NCI-H510A treated with DMSO at 0.1 percent for 48 hours (cell line): ENCODE results near the gene MIEN1.
"Not testable (repeated sequence)": the region's sequence is repeated elsewhere in the genome, so short reads cannot be mapped to it uniquely, and the experiment has no call there.

Source experiments
- DNase-seq: peaks from one replicate; lab custom pipeline; 2025; lab: John Stamatoyannopoulos, UW

The MIEN1 gene

GRCh38 chr17:39730095-39730921, at the start of gene MIEN1:
Gene MIEN1 (minus strand): TSS chr17:39730532. CDS start chr17:39730495, 37 bp downstream.
- DNase-seq = peak; percentile 77

GRCh38 chr17:39777534-39778365, 47.4 kb upstream of the MIEN1 start:
- no peak for DNase-seq

DNA sequence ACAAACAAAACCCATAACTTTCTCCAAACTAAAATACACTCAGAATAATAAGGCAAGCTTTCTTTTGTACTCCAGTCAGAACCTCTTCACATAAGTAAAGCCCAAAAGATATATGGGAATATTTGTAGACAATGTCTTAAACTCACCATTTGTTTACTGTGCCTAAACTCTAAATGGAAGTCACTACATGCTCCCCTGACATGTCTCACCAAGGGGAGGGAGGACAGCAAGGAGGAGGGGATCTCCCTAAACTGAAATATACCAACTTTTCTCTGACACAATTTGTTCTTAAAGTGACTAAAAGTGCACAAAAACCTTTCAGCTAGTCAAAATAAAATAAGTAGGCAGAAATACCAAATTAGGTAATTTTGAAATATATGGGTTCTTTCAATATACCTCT, 45.9 kb upstream of the MIEN1 start:
- no peak for DNase-seq

DNA sequence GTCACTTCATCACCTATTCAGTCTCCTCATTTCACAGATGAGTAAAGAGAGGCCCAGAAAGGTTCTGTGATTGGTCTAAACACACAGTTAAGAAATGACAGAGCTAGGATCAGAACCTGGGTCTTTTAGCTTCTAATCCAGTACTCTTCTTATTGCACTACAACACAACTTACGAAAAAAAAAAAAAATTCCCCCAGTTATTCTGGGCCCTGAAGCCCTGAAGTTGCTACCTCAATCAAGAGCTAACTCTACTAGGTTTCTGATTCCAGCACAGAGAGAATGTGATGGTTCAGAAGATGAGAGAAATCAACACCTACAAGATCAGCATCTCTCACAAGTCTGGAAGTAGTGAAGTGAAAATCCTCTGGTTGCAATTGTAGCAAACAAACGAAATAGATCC, 44.7 kb upstream of the MIEN1 start:
- DNase-seq = no peak

GRCh38 chr17:39774047-39774446, 43.7 kb upstream of the MIEN1 start:
- no peak for DNase-seq

- DNase-seq = no peak
Observed at GRCh38 chr17:39772987-39773934, 42.9 kb upstream of the MIEN1 start.

GRCh38 chr17:39772415-39772814, 42.1 kb upstream of the MIEN1 start:
- no peak for DNase-seq

GRCh38 chr17:39769974-39770587, 39.7 kb upstream of the MIEN1 start:
- DNase-seq = peak; percentile 67

GRCh38 chr17:39767147-39767546, 36.8 kb upstream of the MIEN1 start:
- no peak for DNase-seq

DNA sequence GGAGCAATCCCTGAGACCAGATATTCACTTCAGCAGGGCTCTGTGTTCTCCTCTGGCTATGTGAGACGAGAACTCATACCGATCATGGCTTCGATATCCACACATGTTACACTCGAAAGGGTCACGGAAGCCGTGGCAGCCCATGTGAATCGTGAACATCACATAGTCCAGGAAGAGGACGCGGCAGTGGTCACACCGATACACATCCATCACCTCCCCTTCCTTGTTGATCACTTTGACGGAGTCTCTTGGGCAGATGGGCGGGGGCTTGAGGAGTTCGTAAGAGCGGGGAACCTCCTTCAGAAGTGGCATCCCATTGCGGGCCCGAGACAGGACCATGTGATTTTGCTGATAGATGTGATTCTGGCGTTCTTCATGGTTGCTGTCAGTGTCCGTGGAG, 35.4 kb upstream of the MIEN1 start:
- no peak for DNase-seq

DNA sequence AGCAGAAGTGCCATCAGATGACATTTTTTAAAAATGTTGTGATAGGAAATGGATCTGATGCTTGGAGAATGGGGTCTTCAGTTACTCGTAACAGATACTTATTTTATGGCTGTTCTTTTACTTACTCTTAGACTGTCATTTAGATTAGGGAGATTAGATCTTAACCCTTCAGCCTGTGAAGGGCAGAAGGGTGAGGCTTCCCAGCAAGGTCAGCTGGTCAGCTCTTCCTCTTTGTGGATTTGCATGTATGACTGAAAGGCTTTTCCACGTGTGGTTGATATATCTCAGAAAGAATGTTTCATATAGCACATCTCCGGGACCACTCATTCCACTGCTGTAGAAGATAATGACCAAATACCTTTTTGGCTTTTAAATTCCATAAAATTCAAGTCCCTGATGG, 34.8 kb upstream of the MIEN1 start:
- no peak for DNase-seq

GRCh38 chr17:39764171-39764570, 33.8 kb upstream of the MIEN1 start:
- DNase-seq = not testable (repeated sequence)

GRCh38 chr17:39763051-39763820, 32.9 kb upstream of the MIEN1 start:
- no peak for DNase-seq

GRCh38 chr17:39761861-39762496, 31.6 kb upstream of the MIEN1 start:
- DNase-seq = no peak

DNA sequence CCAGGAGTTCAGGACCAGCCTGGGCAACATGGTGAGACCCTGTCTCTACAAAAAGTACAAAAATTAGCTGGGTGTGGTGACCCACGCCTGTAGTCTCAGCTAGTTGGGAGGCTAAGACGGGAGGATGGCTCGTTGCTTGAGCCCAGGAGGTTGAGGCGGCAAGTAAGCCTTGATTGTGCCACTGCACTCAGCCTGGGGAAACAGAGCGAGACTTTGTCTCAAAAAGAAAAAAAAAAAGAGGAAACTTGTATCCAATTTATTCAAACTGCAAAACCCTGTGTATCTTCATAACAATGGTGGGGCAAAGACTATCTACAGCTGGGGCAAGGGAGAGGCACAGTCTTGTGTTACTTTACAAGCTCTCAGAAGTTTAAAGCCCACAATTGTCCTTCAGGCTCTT, 28.9 kb upstream of the MIEN1 start:
- DNase-seq = no peak

DNA sequence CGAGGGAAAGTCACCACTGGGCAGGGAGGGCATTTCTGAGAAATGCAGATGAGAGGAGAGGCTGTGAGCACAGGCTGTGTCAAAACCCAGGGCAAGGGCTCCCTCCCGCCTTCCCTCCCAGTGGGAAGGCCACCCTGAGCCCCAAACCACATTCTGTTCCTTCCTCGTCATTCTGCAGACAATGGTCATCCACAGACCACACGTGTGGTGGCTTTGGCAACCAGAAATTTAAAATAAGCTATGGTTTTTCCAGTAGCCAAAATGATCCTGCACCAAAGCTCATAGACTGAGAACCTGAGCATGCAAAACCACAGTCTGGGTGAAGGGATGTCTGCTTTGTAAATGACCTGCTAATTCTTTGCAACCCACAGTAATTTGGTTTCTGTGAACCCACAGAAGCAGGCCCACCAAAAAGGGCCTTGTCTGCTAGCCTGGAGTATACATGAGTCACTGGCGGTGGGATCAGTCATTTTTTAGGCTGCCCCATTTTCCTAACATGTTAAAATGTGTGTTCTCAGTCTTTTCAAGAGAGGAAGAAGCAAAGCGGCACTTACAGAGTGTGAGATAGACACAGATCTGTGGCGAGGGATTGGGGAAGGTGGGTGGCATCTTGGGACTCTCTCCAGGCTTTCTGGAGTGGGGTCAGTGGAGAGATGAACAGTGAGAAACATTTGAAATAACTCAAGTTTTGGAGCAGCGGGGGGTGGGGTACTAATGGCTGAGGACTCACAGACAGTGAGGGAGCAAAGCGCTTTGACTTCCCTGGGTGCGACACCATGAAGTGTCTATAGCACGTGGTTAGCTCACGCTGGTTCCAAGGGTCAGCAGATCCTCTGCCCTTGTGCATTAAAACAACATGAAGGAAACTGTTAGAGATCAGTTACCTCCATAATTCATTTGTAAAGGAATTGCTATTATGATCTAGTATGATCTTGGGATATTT, 27.9 kb upstream of the MIEN1 start:
- no peak for DNase-seq

DNA sequence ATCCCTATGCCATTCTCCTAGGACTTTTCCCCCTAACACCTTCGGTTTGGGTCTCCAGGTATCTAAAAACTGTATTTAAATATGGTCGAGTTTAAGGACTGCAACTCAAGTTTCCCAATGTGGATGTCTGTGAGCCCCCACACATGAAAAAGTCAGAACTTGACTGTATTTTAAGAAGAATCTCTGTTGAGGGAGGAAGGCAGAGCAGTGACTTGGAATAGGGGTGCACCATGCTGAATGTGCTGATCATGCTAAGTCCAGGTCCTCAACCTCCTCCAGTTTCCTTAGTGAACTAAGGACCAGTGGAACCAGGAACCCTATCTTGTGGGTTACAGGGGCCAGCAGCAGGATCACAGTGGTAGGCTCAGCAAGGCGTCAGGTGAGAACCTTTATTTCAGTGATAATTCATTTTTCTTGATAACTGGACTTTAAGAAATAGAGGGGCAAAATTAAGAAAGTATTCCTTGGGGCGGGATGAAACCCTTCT, 26.9 kb upstream of the MIEN1 start:
- DNase-seq = no peak

DNA sequence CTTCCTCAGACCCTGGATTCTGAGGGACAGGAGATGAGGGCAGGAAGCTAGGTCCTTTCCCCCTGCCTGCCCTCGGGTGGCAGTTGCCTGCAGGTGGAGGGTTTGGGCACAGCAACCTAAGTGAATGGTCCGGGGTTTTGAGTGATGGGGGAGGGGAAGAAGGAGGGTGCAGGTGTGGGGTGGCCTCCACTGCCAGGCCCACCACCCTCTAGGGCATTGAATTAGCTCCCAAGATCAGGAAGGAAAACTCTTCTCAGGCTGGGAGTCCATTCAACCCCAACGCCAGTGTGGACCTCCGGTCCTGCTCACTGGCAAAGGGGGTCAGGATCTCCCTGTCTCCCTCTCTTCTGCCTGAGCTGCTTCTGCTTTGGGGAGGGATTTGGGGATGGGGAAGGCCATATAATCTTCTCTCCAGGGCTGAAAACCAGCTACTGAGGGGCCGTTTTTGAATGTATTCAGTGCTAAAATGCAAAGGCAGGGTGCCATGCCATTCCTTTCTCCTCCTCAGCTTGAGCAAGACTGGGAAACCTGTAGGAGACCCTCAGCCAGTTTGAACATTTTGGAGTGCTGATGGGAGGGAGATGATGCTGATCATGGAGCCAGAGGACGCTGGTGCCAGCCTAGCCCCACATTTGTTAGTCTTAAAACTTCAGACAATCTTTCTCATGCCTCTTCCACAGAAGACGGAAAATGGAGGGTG, 26.2 kb upstream of the MIEN1 start:
- DNase-seq = no peak
